HL-60 (cell line): Measurements from ENCODE around the gene TBC1D7.

Experiments
- POLR2AphosphoS5 ChIP-seq: IDR thresholded peaks from 2 replicates; pipeline ENCODE4 v1.6.1; 2012; ENCODE audit warnings: low read depth
- SPI1 ChIP-seq: IDR thresholded peaks from 2 replicates; pipeline ENCODE4 v1.6.1; 2012; ENCODE audit warnings: low read depth, mild to moderate bottlenecking, borderline replicate concordance
- TF ChIP-seq, protein P1 (sequence below): IDR thresholded peaks from one replicate; pipeline ENCODE4 v1.5.1; 2011; ENCODE audit warnings: low read length, control low read depth, inconsistent platforms; ENCODE audit not compliant: insufficient read depth
- TF ChIP-seq, protein P2 (sequence below): IDR thresholded peaks from 2 replicates; pipeline ENCODE4 v1.6.1; 2012; ENCODE audit warnings: low read depth; ENCODE audit not compliant: insufficient replicate concordance

DNA sequence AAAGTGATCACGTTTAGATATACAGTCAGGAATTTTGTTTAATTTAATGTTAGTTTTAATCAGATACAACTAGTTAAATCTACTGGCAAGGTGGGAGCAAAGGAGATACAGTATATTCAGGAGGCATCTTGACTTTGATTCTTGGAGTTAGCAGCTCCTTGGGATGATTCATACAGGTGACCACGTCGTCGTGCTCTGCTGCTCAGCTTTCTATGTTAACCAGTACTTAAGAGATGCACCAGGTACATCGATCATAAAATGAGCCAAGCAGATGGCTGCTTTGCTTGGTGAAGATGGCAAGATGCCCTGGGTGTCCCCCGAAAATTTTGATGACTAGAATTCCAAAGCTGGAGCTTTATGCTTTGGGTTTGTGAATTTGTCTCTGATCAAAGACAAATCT lies 64.7 kb downstream of the TBC1D7 start:
- TF ChIP-seq, protein P1, sequence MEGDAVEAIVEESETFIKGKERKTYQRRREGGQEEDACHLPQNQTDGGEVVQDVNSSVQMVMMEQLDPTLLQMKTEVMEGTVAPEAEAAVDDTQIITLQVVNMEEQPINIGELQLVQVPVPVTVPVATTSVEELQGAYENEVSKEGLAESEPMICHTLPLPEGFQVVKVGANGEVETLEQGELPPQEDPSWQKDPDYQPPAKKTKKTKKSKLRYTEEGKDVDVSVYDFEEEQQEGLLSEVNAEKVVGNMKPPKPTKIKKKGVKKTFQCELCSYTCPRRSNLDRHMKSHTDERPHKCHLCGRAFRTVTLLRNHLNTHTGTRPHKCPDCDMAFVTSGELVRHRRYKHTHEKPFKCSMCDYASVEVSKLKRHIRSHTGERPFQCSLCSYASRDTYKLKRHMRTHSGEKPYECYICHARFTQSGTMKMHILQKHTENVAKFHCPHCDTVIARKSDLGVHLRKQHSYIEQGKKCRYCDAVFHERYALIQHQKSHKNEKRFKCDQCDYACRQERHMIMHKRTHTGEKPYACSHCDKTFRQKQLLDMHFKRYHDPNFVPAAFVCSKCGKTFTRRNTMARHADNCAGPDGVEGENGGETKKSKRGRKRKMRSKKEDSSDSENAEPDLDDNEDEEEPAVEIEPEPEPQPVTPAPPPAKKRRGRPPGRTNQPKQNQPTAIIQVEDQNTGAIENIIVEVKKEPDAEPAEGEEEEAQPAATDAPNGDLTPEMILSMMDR = no peak
- TF ChIP-seq POLR2AphosphoS5 (no peak), SPI1 (no peak)
- TF ChIP-seq, protein P2, sequence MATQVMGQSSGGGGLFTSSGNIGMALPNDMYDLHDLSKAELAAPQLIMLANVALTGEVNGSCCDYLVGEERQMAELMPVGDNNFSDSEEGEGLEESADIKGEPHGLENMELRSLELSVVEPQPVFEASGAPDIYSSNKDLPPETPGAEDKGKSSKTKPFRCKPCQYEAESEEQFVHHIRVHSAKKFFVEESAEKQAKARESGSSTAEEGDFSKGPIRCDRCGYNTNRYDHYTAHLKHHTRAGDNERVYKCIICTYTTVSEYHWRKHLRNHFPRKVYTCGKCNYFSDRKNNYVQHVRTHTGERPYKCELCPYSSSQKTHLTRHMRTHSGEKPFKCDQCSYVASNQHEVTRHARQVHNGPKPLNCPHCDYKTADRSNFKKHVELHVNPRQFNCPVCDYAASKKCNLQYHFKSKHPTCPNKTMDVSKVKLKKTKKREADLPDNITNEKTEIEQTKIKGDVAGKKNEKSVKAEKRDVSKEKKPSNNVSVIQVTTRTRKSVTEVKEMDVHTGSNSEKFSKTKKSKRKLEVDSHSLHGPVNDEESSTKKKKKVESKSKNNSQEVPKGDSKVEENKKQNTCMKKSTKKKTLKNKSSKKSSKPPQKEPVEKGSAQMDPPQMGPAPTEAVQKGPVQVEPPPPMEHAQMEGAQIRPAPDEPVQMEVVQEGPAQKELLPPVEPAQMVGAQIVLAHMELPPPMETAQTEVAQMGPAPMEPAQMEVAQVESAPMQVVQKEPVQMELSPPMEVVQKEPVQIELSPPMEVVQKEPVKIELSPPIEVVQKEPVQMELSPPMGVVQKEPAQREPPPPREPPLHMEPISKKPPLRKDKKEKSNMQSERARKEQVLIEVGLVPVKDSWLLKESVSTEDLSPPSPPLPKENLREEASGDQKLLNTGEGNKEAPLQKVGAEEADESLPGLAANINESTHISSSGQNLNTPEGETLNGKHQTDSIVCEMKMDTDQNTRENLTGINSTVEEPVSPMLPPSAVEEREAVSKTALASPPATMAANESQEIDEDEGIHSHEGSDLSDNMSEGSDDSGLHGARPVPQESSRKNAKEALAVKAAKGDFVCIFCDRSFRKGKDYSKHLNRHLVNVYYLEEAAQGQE = no peak
